B cell (primary cell): ENCODE data around the gene HOMER1. TPM values are rescaled to one million over a fixed set of nuclear protein-coding genes. Genes with fewer than 3 reads are reported as not detected.

Source experiments
- ATAC-seq: fragments of 200-7000 bp; cut with Tn5 transposase; one replicate; pipeline ENCODE4 v1.10.0; 2021; ENCODE audit warnings: low read depth, mild to moderate bottlenecking, moderate number of reproducible peaks, moderate library complexity
- CTCF ChIA-PET: fragments of 350-600 bp; sonication (Branson Sonifier 250); formaldehyde crosslinking; loops from one replicate; lab custom pipeline; 2021; ENCODE audit warnings: antibody characterized with exemption, inconsistent platforms; lab: Charles Lee
- POLR2A ChIA-PET: fragments of 350-600 bp; sonication (Branson Sonifier 250); formaldehyde crosslinking; loops from one replicate; lab custom pipeline; 2021; ENCODE audit warnings: antibody characterized with exemption; lab: Charles Lee
- DNase-seq: peaks from one replicate; pipeline ENCODE4 v3.0.0; 2013
- H2AFZ ChIP-seq: 2 replicates; pipeline ENCODE4 v1.6.1; 2012; ENCODE audit warnings: mild to moderate bottlenecking, low read depth, low read length; ENCODE audit not compliant: insufficient read depth, poor library complexity, severe bottlenecking
- H3K27ac ChIP-seq, 2 donors: 1 replicate in 1 of 2; 2 replicates in 1 of 2; pipeline ENCODE4 v1.5.1; 2012 to 2013; ENCODE audit warnings: low read length in 2 of 2, mild to moderate bottlenecking in 2 of 2, moderate library complexity in 1 of 2
- H3K27me3 ChIP-seq, 4 experiments: fragments of 200-600 bp in 1 of 4; sonication (generic) in 1 of 4; replicated peaks in 1 of 4; 1 replicate in 2 of 4; 2 replicates in 2 of 4; pipeline versions ENCODE4 v1.6.1 to v1.7.0; 2013 to 2016; ENCODE audit warnings: low read length in 3 of 4, mild to moderate bottlenecking in 2 of 4, mixed read lengths in 1 of 4, moderate library complexity in 1 of 4; ENCODE audit not compliant: insufficient read depth in 4 of 4, control insufficient read depth in 3 of 4; ENCODE audit errors: control extremely low read depth in 1 of 4
- H3K36me3 ChIP-seq, 2 experiments: replicated peaks in 1 of 2; 1 replicate in 1 of 2; 2 replicates in 1 of 2; pipeline versions ENCODE4 v1.6.1 to v1.7.1; 2013; ENCODE audit warnings: low read length in 1 of 2; ENCODE audit not compliant: insufficient read depth in 2 of 2, control insufficient read depth in 1 of 2; ENCODE audit errors: control extremely low read depth in 1 of 2, extremely low read depth in 1 of 2
- H3K4me1 ChIP-seq, 2 donors: fragments of 200-600 bp in 1 of 2; sonication (generic) in 1 of 2; 1 replicate in 1 of 2; 2 replicates in 1 of 2; pipeline versions ENCODE4 v1.5.1 to v1.6.1; 2013 to 2017; ENCODE audit warnings: low read length in 2 of 2; ENCODE audit not compliant: control insufficient read depth in 2 of 2, insufficient read depth in 2 of 2
- H3K4me2 ChIP-seq: replicated peaks from 2 replicates; pipeline ENCODE3; 2012; ENCODE audit warnings: mild to moderate bottlenecking, low read depth, low read length; ENCODE audit not compliant: poor library complexity, severe bottlenecking
- H3K4me3 ChIP-seq, 5 experiments: fragments of 200-600 bp in 1 of 5; sonication (generic) in 1 of 5; 1 replicate in 3 of 5; 2 replicates in 2 of 5; pipeline versions ENCODE4 v1.5.1 to v1.7.0; 2011 to 2016; ENCODE audit warnings: low read length in 4 of 5, mild to moderate bottlenecking in 4 of 5, low read depth in 2 of 5, control low read depth in 1 of 5, moderate library complexity in 1 of 5; ENCODE audit not compliant: insufficient read depth in 1 of 5; ENCODE audit errors: control extremely low read depth in 1 of 5, extremely low read depth in 1 of 5
- H3K79me2 ChIP-seq: fragments of 200-600 bp; sonication (generic); one replicate; pipeline ENCODE4 v1.6.0; 2016; ENCODE audit warnings: low read length; ENCODE audit not compliant: control insufficient read depth, insufficient read depth
- H3K9ac ChIP-seq: fragments of 200-600 bp; sonication (generic); 2 replicates; pipeline ENCODE4 v1.6.1; 2017; ENCODE audit warnings: mild to moderate bottlenecking, low read length, moderate library complexity
- H3K9me3 ChIP-seq, 3 donors: one replicate each; pipeline versions ENCODE4 v1.6.1 to v1.7.1; 2013; ENCODE audit warnings: low read length in 2 of 3; ENCODE audit not compliant: control insufficient read depth in 2 of 3, insufficient read depth in 1 of 3; ENCODE audit errors: control extremely low read depth in 1 of 3
- H4K20me1 ChIP-seq: 2 replicates; pipeline ENCODE4 v1.6.0; 2012; ENCODE audit warnings: mild to moderate bottlenecking, low read length; ENCODE audit not compliant: insufficient read depth, control insufficient read depth, poor library complexity, severe bottlenecking
- H3K27ac Mint-ChIP-seq: one replicate; pipeline ENCODE4 v1.8.0; 2021; ENCODE audit warnings: mixed read lengths
- H3K27me3 Mint-ChIP-seq: one replicate; pipeline ENCODE4 v1.8.0; 2021; ENCODE audit warnings: mixed read lengths
- H3K4me1 Mint-ChIP-seq: one replicate; pipeline ENCODE4 v1.8.0; 2021; ENCODE audit warnings: mixed read lengths
- H3K4me3 Mint-ChIP-seq: one replicate; pipeline ENCODE4 v1.8.0; 2021; ENCODE audit warnings: mixed read lengths
- H3K9me3 Mint-ChIP-seq: one replicate; pipeline ENCODE4 v1.8.0; 2022; ENCODE audit warnings: mixed read lengths; ENCODE audit not compliant: insufficient read depth
- EZH2 ChIP-seq: IDR thresholded peaks from 2 replicates; pipeline ENCODE4 v1.6.1; 2012; ENCODE audit warnings: borderline replicate concordance, low read depth, mild to moderate bottlenecking, moderate library complexity, low read length; ENCODE audit not compliant: insufficient read depth, poor library complexity, severe bottlenecking
- intact Hi-C: fragments of 100-400 bp; cut with micrococcal nuclease; formaldehyde crosslinking; loops from one replicate; pipeline ENCODE4 v1.10.0; 2022
- polyA plus RNA-seq: library from polyadenylated mRNA; depleted of rRNA; stranded (reverse); fragments of >200 nt; gene quantifications from 2 replicates; pipeline ENCODE4 v1.2.3, GENCODE V29; 2012
- total RNA-seq, 2 donors: library from RNA; stranded (reverse); fragments of 120-200 nt in 1 of 2; gene quantifications; 1 replicate in 1 of 2; 2 replicates in 1 of 2; pipeline versions ENCODE4 v1.2.3 to v1.2.4, GENCODE V29; 2013 to 2022
- TF ChIP-seq, protein P1 (sequence below): fragments of 200-600 bp; IDR thresholded peaks from one replicate; pipeline ENCODE4 v1.8.0; 2022; ENCODE audit warnings: antibody characterized with exemption, mild to moderate bottlenecking

Gene HOMER1
- total and polyA plus RNA-seq, 2 donors (not counting 1 experiment from before 2014, with no cell fraction given) = 0.63 to 5.4 TPM

DNA sequence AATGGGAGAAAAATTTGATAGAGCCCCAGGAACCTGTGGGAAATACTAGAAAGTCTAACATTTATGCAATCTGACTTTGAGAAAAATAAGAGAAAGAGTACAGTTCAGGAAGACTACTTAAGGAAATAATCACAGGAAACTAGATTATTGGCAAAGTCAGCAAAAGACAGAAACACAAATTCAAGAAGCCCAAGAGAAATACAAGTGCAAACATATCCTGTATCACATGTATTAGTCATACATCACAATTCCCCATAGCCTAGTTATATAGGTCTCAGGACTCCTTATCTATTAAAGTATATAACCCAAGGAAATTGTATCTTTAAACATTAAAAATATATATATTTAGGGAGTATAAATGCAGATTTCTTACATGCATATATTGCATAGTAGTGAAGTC, 100.8 kb downstream of the HOMER1 start:
- no peaks in the 10 kb centered on the region for H3K36me3 ChIP-seq
- no peak overlapping the region for H3K9ac ChIP-seq
- TF ChIP-seq, protein P1, sequence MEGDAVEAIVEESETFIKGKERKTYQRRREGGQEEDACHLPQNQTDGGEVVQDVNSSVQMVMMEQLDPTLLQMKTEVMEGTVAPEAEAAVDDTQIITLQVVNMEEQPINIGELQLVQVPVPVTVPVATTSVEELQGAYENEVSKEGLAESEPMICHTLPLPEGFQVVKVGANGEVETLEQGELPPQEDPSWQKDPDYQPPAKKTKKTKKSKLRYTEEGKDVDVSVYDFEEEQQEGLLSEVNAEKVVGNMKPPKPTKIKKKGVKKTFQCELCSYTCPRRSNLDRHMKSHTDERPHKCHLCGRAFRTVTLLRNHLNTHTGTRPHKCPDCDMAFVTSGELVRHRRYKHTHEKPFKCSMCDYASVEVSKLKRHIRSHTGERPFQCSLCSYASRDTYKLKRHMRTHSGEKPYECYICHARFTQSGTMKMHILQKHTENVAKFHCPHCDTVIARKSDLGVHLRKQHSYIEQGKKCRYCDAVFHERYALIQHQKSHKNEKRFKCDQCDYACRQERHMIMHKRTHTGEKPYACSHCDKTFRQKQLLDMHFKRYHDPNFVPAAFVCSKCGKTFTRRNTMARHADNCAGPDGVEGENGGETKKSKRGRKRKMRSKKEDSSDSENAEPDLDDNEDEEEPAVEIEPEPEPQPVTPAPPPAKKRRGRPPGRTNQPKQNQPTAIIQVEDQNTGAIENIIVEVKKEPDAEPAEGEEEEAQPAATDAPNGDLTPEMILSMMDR = no peak
- no peak for TF ChIP-seq EZH2
- H3K4me3 ChIP-seq = no peak overlapping the region
- H4K20me1 ChIP-seq = no peaks in the 10 kb centered on the region
- Mint-ChIP-seq H3K9me3 (no peaks in the 10 kb centered on the region), H3K4me1 (peaks cover 6% of the 10 kb centered on the region), H3K27ac (no peak overlapping the region), H3K27me3 (no peaks in the 10 kb centered on the region), H3K4me3 (no peak overlapping the region)
- H3K4me1 ChIP-seq = peaks cover 6 to 7% of the 10 kb centered on the region in 2 donors
- POLR2A ChIA-PET = no interaction called here
- H3K4me2 ChIP-seq = no peak overlapping the region
- no peak overlapping the region for H2AFZ ChIP-seq
- ATAC-seq = no peak
- no peak overlapping the region for H3K27ac ChIP-seq
- peaks cover 0 to 9% (median 3%) of the 10 kb centered on the region in 3 donors for H3K9me3 ChIP-seq
- CTCF ChIA-PET = interaction anchor here (1.0 kb wide), 1 partner anchor 194 kb away, joined by 4 read pairs; no protein-coding TSS in a partner anchor
- intact Hi-C loops = no loop called here
- no peaks in the 10 kb centered on the region for H3K27me3 ChIP-seq
- no peaks in the 10 kb centered on the region for H3K79me2 ChIP-seq
- DNase-seq = no peak

DNA sequence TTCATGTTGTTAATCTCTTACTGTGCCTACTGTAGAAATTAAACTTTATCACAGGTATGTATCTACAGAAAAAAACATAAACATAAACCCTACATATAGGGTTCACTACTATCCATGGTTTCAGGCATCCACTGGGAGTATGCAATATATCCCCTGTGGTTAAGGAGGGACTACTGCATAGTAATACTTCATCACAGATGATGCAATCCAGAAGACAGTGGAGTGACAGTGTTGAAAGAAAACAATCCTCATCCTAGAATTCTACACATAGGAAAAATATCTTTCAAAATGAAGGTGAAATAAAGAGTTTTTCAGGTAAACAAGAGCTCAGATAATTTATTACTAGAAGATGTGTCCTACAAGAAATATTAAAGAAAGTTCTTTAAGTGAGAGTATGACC, 105.9 kb downstream of the HOMER1 start:
- Histone ChIP-seq H2AFZ (no peak overlapping the region), H3K4me1 (no peaks in the 10 kb centered on the region), H3K4me3 (no peak overlapping the region), H3K9ac (no peak overlapping the region), H4K20me1 (no peaks in the 10 kb centered on the region), H3K9me3 (peaks cover 3 to 9% (median 3%) of the 10 kb centered on the region in 3 donors), H3K4me2 (no peak overlapping the region), H3K27me3 (peaks cover 0 to 4% (median 0%) of the 10 kb centered on the region in 4 experiments), H3K79me2 (no peaks in the 10 kb centered on the region), H3K27ac (no peak overlapping the region), H3K36me3 (no peaks in the 10 kb centered on the region)
- Mint-ChIP-seq H3K4me1 (no peaks in the 10 kb centered on the region), H3K27me3 (peaks cover 8% of the 10 kb centered on the region), H3K4me3 (no peak overlapping the region), H3K9me3 (peaks cover 10% of the 10 kb centered on the region), H3K27ac (no peak overlapping the region)
- intact Hi-C loops = no loop called here
- TF ChIP-seq, protein P1 = no peak
- no peak for TF ChIP-seq EZH2
- POLR2A ChIA-PET = no interaction called here
- ATAC-seq (no peak), DNase-seq (no peak)
- CTCF ChIA-PET = no interaction called here
